GM12892 (cell line): Measurements from ENCODE around the gene BEND6.

Experiments used
- DNase-seq: peaks from one replicate; pipeline ENCODE4 v3.0.0; 2011; ENCODE audit not compliant: insufficient read length
- FAIRE-seq: peaks from 2 replicates; lab custom pipeline; 2011; peaks lifted over from hg19 to GRCh38; lab: Jason Lieb, UNC
- POLR2A ChIP-seq: IDR thresholded peaks from 2 replicates; pipeline ENCODE4 v1.6.1; 2011; ENCODE audit warnings: low read depth, low read length, control low read depth
- POLR2AphosphoS5 ChIP-seq: IDR thresholded peaks from 2 replicates; pipeline ENCODE4 v1.6.1; 2011; ENCODE audit warnings: low read depth, low read length, control low read depth
- TAF1 ChIP-seq: IDR thresholded peaks from 2 replicates; pipeline ENCODE4 v1.6.1; 2011; ENCODE audit warnings: low read depth, mild to moderate bottlenecking, control low read depth, low read length, borderline replicate concordance

Gene BEND6

DNA sequence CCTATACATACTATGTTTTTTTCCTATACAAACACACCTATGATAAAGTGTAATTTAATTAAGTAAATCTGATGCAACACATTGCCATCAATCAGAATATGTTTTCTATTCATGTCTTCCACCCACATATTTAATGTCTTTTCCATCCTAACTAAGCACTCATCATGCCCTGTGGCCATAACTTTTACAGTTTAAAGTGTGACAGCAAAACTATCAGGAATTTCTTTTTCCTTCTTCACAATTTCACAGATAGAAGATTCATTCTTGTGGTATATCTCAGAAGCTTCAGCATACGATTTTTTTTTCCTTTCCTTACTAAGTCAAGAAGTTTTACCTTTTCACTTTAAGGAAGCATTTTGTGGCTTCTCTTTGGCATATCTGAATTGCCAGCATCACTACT is 7.0 kb upstream of the BEND6 start:
- FAIRE-seq, result no peak
- DNase-seq, result no peak
- no peak for TF ChIP-seq POLR2AphosphoS5

DNA sequence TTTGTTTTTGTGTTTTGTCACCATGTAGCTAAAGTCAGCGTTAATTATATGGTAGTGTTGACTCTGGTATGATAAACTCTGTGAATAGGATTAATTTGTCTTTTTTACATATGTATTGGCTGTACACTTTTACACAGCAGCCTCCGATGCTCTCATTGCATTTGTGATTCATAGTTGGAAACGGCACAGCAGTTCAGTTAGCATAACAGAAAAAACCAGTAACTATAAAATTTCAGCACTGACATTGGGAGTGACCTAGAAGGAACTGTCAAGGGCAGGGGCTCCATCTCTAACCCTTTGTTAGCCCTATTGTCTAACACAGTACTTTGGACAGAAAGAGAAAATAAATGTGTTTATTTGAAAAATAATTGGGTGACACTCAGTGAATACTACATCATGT is 5.6 kb upstream of the BEND6 start:
- DNase-seq, result no peak
- FAIRE-seq, result no peak
- no peak for TF ChIP-seq POLR2A
- TF ChIP-seq POLR2AphosphoS5, result no peak
- TF ChIP-seq TAF1, result no peak

DNA sequence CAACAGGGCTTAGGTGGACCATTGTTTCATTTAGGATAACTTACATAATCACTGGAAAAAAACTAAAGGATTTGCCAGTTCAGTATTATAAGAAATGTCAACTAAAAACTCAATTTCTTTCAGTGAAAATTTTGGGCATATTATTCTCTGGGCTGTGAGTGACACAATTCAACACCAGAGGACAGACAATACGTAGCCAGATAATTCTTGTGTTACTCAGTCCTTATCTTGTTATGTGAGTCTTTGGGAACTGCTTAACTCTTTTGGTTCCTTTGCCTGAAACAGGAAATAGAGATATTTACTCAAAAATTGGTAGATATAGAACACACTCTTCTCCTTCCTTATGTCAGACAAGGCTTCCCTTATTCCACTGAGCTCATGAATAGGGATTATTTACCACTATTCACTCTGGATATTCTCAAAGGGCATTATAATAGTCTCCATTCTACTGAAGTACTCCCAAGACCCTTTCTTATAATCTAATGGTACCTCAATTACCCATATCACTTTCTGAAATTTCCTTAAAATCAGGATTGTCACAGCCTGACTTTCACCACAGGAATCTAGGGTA is 4.9 kb upstream of the BEND6 start:
- TF ChIP-seq POLR2A (no peak), TAF1 (no peak), POLR2AphosphoS5 (no peak)
- FAIRE-seq (no peak), DNase-seq (no peak)

DNA sequence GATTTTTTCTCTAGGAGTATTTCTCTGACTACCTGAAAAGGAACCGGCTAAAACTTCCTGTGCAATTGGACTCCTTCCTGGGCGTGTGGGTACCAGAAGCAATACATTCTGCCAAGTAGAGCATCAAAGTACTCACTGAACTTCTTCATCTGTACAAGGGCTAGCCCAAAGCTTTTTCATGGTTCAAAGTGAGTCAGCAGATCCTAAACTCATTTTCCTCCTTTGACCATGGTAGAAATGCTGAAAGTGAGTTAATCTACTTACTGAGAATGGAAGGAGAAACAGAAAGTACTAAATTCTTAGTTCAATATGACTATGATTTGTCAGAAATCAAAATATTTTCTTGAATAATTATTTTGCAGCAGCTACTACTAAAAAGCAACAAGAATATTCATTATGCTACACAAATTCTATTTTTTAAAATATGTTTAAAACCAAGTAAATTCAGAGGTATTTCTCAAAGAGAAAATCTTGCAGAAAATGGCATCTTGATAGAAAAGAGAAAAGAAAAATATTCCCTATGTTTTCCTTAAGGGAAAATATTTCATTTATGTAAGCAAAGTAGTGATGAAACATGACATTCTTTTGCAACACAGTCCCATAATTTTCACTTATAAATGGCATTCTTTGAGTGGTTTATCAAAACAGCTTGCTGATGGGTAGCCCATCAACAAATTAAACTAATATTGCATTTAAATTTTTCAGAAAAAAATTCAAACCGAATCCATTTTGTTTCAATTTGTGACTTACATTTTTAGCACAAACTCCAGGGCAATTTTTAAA is 3.7 kb upstream of the BEND6 start:
- TF ChIP-seq TAF1 (no peak), POLR2AphosphoS5 (no peak), POLR2A (no peak)
- DNase-seq, result no peak
- FAIRE-seq, result no peak

DNA sequence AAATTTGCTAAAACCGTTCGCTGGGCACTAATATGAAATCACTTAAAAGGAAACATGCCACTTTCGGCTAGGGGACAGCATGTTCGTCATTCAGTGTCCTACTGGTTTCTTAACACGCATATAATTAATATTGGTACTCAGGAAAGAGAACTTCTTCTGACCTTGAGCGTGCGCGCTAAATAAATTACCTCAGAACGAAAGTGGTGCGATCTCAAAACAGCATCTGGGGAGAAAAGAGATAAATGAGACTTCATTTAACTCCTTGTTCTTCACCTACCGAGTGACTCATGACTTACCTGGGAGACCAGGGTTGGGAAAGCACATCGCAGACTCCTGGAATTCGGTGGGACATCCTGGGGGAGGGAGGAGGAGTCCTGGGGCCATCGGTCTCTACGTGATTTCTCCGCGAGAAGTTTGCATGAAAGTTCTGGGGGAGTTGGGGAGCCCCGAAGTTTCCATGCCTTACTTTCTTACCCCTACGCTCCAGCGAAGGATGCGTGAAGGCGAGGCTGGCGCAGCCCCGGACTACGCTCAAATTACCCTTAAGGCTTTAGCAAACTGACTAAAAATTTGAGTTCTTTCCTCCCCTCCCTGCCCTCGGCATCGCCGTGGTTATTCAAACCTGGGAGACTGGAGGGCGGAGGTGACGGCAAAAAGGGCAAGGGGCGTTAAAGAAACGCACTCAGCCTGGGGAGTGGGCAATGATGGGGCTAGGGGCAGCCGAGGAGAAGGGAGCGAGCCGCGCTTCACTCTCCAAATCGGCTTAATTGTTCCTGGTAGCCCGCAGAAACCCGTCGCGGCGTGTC is 1.1 kb upstream of the BEND6 start:
- no peak for DNase-seq
- FAIRE-seq, result peak; percentile 5
- no peak for TF ChIP-seq TAF1
- TF ChIP-seq POLR2A, result peak; percentile 33; the same call in 1 of the 2 replicates
- TF ChIP-seq POLR2AphosphoS5, result peak; percentile 51; the same call in 1 of the 2 replicates

DNA sequence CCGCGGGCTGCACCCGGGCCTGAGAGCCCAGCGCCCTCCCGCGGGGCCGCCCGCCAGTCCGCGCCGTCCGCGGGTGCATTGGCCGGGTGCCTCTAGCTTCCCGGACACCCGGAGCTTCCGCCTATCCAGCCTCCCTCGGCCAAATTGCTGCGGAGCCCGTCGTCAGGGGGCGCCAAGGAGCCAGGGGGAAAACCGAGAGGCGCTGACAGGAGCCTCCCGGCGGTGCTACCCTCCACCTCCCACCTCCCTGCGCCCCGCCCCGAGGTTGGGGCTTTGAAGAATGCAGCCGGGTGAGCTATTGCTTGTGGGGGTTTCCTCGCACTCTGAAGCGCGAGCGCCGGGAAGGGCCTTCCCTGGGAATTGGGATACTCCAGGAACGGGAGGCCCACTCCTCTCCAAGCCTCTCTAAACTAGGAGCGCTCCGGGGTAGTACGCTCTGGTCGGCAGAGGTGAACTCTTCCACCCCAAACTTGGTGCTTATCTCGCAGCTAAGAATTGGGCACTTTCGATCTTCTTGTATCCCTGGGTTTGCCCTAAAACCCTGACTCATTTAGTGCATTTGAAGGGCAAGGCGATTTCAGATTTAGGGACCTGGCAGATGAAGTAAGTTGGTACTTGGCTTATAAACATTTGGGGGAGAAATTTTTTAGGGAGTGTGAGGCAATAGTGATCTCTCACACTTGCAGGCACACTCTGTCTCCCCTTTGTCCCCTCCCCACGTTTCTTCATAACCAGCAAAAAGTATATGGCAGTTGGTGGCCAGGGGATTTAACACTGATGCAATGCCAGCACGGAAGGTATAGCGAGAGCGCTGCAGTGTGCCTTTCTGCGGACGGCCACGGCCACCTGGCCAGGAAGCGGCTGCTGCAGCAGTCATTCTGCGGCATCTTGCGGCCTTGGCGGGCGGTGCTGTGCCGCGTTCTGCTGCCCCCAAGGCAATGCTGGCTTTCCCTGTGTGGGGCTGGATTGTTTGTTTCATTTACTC is 556 bp downstream of the BEND6 start:
- TF ChIP-seq POLR2AphosphoS5 (no peak), POLR2A (no peak; the same call in none of the 2 replicates), TAF1 (no peak)
- DNase-seq (peak; percentile 53), FAIRE-seq (peak; percentile 79)

DNA sequence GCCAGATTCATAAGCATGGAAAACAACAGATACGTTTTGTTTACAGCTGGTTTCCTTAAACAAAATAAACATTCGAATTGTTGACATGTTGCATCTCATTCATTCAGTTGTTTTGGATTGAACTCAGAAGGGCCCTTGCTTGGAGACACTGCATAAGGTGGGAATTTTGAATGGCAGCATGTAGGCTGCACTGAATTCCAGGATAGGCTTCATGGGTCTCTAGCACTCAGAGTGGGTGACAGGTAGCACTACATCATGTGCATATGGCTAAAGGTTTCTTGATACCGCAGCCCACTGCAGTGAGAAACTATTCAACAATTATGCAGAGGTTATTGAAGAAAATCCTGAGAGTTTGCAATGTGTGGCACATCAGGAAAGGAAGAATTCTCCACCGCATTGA is 1.6 kb downstream of the BEND6 start:
- DNase-seq (no peak), FAIRE-seq (no peak)
- TF ChIP-seq POLR2AphosphoS5 (no peak), TAF1 (no peak), POLR2A (no peak)

DNA sequence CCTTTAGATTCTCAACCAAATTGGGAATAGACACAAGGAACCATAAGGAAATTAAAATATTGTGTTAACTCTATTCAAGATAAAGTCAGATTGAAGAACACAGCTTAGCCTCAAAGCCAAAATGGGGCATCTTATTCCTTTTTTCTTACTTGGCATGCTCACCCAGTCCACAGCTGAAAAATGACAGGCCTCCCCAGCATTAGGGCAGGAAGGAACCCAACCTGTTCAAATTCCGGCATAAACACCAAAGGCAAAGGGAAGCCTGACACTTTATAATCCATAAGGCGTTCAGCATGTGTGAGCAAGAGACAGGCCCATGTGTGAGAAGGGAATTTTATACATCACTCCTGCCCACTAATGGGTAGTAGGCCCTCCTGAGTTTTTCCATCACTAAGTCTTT is 2.9 kb downstream of the BEND6 start:
- FAIRE-seq (no peak), DNase-seq (no peak)
- TF ChIP-seq TAF1 (no peak), POLR2AphosphoS5 (no peak), POLR2A (no peak)

DNA sequence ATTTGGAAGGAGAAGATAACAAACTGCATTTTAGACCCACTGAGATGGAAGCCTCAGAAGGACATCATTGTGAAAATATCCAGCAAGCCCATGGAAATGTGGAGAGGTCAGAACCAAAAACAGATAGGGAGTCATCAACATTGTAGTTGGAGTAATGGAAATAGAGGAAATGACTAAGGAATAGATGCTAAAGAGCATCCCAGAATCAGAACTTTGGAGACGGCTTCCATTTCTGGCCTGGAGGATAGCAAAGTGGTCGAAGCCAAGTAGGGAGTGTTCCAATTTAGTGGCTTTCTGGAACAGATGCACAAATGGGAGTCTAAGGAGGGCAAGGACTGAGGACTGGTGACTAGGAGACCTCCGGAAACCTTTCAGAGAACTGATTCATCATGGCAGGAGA is 3.6 kb downstream of the BEND6 start:
- no peak for FAIRE-seq
- TF ChIP-seq TAF1 (no peak), POLR2A (no peak), POLR2AphosphoS5 (no peak)

DNA sequence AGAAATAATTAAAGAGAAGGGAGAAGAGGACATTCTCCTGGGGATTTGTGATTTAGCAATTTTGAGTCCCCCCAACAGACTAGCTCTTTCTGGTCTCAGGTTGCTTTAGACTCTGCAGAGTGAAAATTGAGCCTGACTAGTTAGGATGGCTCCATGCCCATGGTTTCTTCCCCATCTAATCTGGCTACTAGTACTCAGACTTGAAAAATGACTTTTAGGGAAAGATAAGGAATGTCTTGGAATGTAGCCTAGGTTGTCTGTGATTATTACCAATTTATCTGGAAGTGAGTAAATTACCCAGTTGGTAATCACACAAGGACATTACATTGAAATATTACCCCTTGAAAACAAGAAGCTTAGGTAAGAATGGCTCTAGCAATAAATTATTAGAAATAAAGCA is 4.2 kb downstream of the BEND6 start:
- DNase-seq (no peak), FAIRE-seq (no peak)
- no peak for TF ChIP-seq POLR2A
- TF ChIP-seq POLR2AphosphoS5, result no peak
- no peak for TF ChIP-seq TAF1

More for the DNA sequence above, 3.6 kb downstream of the BEND6 start:
- DNase-seq, result no peak

DNA sequence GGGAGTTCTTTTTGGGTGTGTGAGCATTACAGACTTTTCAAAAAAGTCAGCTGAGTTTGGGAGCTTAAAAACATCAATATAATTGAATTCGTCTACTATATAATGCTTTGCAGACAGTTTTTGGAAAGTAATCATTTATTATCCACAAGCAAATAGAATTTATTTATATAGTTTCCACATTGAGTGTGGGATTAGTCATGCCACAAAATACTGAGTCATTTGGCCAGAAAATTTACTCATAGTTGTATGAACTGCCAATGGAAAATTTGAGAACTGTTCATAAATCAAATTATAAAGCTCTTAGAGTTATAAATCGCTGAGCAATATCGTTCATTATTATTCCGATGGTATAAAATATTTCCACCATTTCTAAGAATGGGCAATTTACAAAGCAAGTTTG is 5.0 kb downstream of the BEND6 start:
- no peak for FAIRE-seq
- DNase-seq, result no peak
- TF ChIP-seq POLR2A (no peak), TAF1 (no peak), POLR2AphosphoS5 (no peak)
